Measurements from ENCODE around the gene RARS2.
A peak's percentile ranks its signal among the peaks of the same experiment; 100 is the strongest.
"Not testable (repeated sequence)": the region's sequence is repeated elsewhere in the genome, so short reads cannot be mapped to it uniquely, and the experiment has no call there.

The RARS2 gene

GRCh38 chr6:87498048-87498447 is 91.7 kb downstream of the RARS2 start:
- Mint-ChIP-seq H3K36me3 (ENCODE audit: low read depth) (peaks cover 9% of the 10 kb centered on the region), H3K9me3 (no peaks in the 10 kb centered on the region), H3K27me3 (no peaks in the 10 kb centered on the region), H3K4me3 (no peak overlapping the region), H3K27ac (no peak overlapping the region), H3K4me1 (ENCODE audit: low read depth) (no peaks in the 10 kb centered on the region)

DNA sequence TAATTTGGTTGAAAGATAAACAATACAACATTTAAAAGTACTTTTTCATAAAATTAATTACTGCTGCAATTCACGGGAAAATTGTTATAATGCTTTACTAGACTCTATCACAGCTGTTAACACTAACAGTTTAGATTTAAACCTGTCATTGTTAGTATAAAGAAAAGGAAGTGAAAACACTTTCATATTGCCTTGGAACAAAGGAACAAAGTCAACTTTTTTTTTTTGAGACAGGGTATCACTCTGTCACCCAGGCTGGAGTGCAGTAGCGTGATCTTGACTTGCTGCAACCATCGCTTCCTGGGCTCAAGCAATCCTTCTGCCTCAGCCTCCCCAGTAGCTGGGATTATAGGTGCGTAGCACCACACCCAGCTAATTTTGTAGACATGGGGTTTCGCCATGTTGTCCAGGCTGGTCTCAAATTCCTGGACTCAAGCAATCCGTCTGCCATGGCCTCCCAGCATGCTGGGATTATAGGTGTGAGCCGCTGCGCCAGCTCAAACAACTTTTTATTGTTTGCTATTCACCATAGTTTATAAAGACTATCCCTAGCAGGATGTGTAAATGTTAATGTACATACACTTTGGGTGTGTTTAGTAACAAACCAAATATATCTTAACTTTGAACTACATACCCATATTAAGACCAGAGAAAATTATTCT is 94.9 kb downstream of the RARS2 start:
- H3K27ac Mint-ChIP-seq, result no peak overlapping the region
- H3K4me1 Mint-ChIP-seq (ENCODE audit: low read depth), result no peaks in the 10 kb centered on the region
- H3K27me3 Mint-ChIP-seq, result no peaks in the 10 kb centered on the region
- peaks cover 20% of the 10 kb centered on the region for H3K36me3 Mint-ChIP-seq (ENCODE audit: low read depth)
- H3K9me3 Mint-ChIP-seq, result no peaks in the 10 kb centered on the region
- H3K4me3 Mint-ChIP-seq, result no peak overlapping the region

DNA sequence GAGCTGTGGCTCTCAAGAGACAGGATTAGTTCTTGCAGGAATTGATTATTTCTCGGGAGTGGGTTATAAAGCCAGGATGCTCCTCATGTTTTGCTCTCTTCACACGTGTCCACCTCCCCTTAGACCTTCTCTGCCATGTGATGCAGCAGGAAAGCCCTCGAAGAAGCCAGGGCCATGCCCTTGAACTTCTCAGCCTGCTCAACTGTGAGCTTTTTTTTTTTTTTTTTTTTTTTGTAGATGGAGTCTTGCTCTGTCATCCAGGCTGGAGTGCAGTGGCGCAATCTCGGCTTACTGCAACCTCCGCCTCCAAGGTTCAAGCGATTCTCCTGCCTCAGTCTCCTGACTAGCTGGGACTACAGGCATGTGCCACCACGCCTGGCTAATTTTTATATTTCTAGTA is 100.5 kb downstream of the RARS2 start:
- not testable (repeated sequence) for H3K9me3 Mint-ChIP-seq; H3K4me1 Mint-ChIP-seq (ENCODE audit: low read depth); H3K4me3 Mint-ChIP-seq; H3K27ac Mint-ChIP-seq; H3K27me3 Mint-ChIP-seq
- H3K36me3 Mint-ChIP-seq (ENCODE audit: low read depth), result peaks cover 22% of the 10 kb centered on the region

GRCh38 chr6:87487555-87487954 is 102.2 kb downstream of the RARS2 start:
- Mint-ChIP-seq H3K36me3 (ENCODE audit: low read depth) (peaks cover 18% of the 10 kb centered on the region), H3K9me3 (no peaks in the 10 kb centered on the region), H3K27me3 (no peaks in the 10 kb centered on the region), H3K4me1 (ENCODE audit: low read depth) (no peaks in the 10 kb centered on the region), H3K4me3 (no peak overlapping the region), H3K27ac (no peak overlapping the region)

DNA sequence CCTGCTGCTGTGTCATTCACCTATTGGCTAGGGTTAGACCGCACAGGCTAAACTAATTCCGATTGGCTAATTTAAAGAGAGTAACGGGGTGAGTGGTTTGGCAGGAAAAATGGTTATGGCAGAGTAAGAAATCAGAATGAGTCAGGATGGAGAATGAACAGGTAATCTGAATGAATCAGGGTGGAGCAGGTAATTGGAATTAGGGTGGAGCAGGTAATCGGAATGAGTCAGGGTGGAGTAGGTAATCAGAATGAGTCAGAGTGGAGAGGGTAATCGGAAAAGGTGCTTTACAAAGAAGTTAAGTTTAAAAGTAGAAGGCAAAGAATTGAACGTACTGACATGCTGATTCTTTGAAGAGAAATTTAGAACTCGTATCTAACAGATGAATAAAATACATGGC is 105.3 kb downstream of the RARS2 start:
- no peaks in the 10 kb centered on the region for H3K4me1 Mint-ChIP-seq (ENCODE audit: low read depth)
- no peak overlapping the region for H3K4me3 Mint-ChIP-seq
- H3K27me3 Mint-ChIP-seq, result no peaks in the 10 kb centered on the region
- H3K9me3 Mint-ChIP-seq, result no peaks in the 10 kb centered on the region
- no peak overlapping the region for H3K27ac Mint-ChIP-seq
- H3K36me3 Mint-ChIP-seq (ENCODE audit: low read depth), result peaks cover 15% of the 10 kb centered on the region

DNA sequence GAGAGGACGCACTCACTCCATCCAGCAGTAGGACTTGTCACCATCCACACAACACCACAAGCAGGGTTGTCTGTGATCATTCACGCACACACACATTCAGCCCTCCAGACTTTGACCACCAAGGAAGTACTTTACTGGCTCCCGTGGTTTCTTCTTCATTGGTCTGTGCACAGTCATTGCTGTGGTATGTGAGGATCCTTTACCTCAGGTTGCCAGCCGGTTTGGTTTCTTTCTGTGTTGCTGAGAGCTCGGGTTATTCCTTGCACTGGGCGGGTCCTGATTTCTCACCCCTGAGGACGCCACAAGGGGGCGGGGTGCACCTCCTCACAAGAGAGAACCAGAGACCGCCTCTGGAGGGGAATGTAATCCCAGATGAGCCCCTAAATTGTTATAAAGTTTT is 105.9 kb downstream of the RARS2 start:
- H3K4me3 Mint-ChIP-seq, result no peak overlapping the region
- no peaks in the 10 kb centered on the region for H3K9me3 Mint-ChIP-seq
- peaks cover 20% of the 10 kb centered on the region for H3K36me3 Mint-ChIP-seq (ENCODE audit: low read depth)
- H3K27ac Mint-ChIP-seq, result no peak overlapping the region
- H3K27me3 Mint-ChIP-seq, result no peaks in the 10 kb centered on the region
- H3K4me1 Mint-ChIP-seq (ENCODE audit: low read depth), result no peaks in the 10 kb centered on the region

- no peaks in the 10 kb centered on the region for H3K4me1 Mint-ChIP-seq (ENCODE audit: low read depth)
- no peak overlapping the region for H3K27ac Mint-ChIP-seq
- H3K36me3 Mint-ChIP-seq (ENCODE audit: low read depth), result peaks cover 35% of the 10 kb centered on the region
- no peaks in the 10 kb centered on the region for H3K9me3 Mint-ChIP-seq
- no peaks in the 10 kb centered on the region for H3K27me3 Mint-ChIP-seq
- H3K4me3 Mint-ChIP-seq, result no peak overlapping the region
Observed at GRCh38 chr6:87482366-87482765, 107.4 kb downstream of the RARS2 start.

DNA sequence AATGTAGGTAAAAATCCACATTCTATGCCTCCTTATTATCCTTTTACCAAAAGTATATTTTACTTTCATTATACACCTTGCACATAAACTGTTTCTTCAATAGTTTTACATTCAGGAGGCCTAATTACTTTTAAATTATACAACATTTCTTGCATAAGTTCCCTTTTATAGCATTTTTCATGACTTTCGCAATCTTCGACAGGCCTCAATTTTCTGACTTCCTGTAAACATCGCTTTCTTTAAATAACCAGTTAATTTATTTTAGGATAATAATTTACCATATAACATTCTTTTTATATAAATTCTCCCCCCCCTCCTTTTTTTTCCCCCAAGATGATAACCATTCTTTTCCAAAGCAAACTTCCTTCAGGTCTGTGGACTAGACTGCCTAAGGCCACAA is 107.9 kb downstream of the RARS2 start:
- Mint-ChIP-seq H3K36me3 (ENCODE audit: low read depth) (peaks cover 35% of the 10 kb centered on the region), H3K27me3 (no peaks in the 10 kb centered on the region)

DNA sequence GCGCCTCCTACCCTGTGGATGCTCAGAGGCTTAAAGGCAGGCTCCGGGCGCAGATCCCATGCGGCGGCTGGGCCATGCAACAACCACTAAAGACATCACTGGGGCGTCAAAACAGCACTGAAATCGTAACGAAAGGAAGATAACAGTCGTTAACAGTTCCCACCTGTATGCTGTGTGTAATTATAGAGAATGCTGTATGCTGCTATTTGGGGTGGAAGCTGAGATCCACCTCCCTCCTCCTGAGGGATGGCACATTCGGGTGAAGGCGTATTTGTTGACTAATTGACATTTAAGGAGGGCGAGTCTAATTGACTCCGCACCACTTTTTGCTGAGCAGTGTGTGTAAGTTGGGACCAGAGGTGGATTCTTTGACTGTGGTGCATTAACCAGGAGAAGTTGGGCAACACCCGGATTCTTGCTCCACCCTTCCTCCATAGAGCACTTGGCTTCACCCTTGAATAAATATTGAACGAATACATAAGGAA is 116.3 kb downstream of the RARS2 start:
- peaks cover 25% of the 10 kb centered on the region for H3K4me1 Mint-ChIP-seq (ENCODE audit: low read depth)
- peaks cover 1% of the 10 kb centered on the region for H3K27me3 Mint-ChIP-seq
- no peaks in the 10 kb centered on the region for H3K9me3 Mint-ChIP-seq
- H3K27ac Mint-ChIP-seq, result peak overlapping the region; percentile 97
- H3K36me3 Mint-ChIP-seq (ENCODE audit: low read depth), result peaks cover 10% of the 10 kb centered on the region
- H3K4me3 Mint-ChIP-seq, result peak overlapping the region; percentile 97

More for the DNA sequence above, 107.9 kb downstream of the RARS2 start:
- Mint-ChIP-seq H3K27ac (no peak overlapping the region), H3K4me3 (no peak overlapping the region), H3K4me1 (ENCODE audit: low read depth) (no peaks in the 10 kb centered on the region), H3K9me3 (no peaks in the 10 kb centered on the region)

- Mint-ChIP-seq H3K36me3 (ENCODE audit: low read depth) (peaks cover 4% of the 10 kb centered on the region), H3K27me3 (peaks cover 6% of the 10 kb centered on the region), H3K27ac (peak within 1 kb of the TSS; percentile 97), H3K9me3 (no peaks in the 10 kb centered on the region), H3K4me3 (peak within 1 kb of the TSS; percentile 97), H3K4me1 (ENCODE audit: low read depth) (peaks cover 25% of the 10 kb centered on the region)
Observed at GRCh38 chr6:87472525-87473418, 117.0 kb downstream of the RARS2 start, which contains the start of gene SLC35A1. SLC35A1 (plus strand) TSS chr6:87472974; CDS start chr6:87473004, 30 bp downstream.

- Mint-ChIP-seq H3K36me3 (ENCODE audit: low read depth) (no peaks in the 10 kb centered on the region), H3K9me3 (peaks cover 6% of the 10 kb centered on the region), H3K4me3 (no peak overlapping the region), H3K27me3 (peaks cover 41% of the 10 kb centered on the region), H3K4me1 (ENCODE audit: low read depth) (no peaks in the 10 kb centered on the region), H3K27ac (no peak overlapping the region)
Observed at GRCh38 chr6:87465051-87465450, 124.7 kb downstream of the RARS2 start.

Data from stimulated activated naive CD8-positive, alpha-beta T cell treated with anti-CD3 and anti-CD28 coated beads, Interleukin-15, Interleukin-2, amounts not matched to agents 100 ng/mL and 50 ng/mL, for 24 hours (primary cell).